GM12878 (cell line): ENCODE measurements around the gene CRHR2.

ENCODE experiments used
- CTCF ChIP-seq, 3 experiments: IDR thresholded peaks in 2 of 3; conservative IDR thresholded peaks in 1 of 3; 2 replicates each; pipeline ENCODE4 v1.5.1; 2011; ENCODE audit warnings: low read depth in 3 of 3, low read length in 3 of 3, mild to moderate bottlenecking in 3 of 3, control low read depth in 2 of 3, moderate library complexity in 2 of 3, inconsistent platforms in 1 of 3, mixed read lengths in 1 of 3; ENCODE audit not compliant: control insufficient read depth in 2 of 3, insufficient read depth in 1 of 3; ENCODE audit errors: extremely low read depth in 1 of 3
- MYC ChIP-seq: IDR thresholded peaks from 2 replicates; pipeline ENCODE4 v1.6.1; 2011; ENCODE audit warnings: mild to moderate bottlenecking, low read length, moderate library complexity, inconsistent platforms; ENCODE audit not compliant: insufficient read depth, insufficient replicate concordance, insufficient read length, severe bottlenecking

- no peak for TF ChIP-seq MYC
- no peak for TF ChIP-seq CTCF (IDR thresholded peaks at IDR 0.05 in 2 of 3, conservative IDR thresholded peaks at IDR 0.05 in 1 of 3; ENCODE audit: control insufficient read depth in 2 of 3, extremely low read depth in 1 of 3, insufficient read depth in 1 of 3, low read depth in 3 of 3, low read length in 3 of 3)
Observed at GRCh38 chr7:30635798-30636197, 46.5 kb downstream of the CRHR2 start.
